OCI-M1 (cell line): Measurements from ENCODE around the gene MAPK13.
"Not testable (repeated sequence)": the region's sequence is repeated elsewhere in the genome, so short reads cannot be mapped to it uniquely, and the experiment has no call there.

Source experiments
- DNase-seq: peaks from one replicate; lab custom pipeline; 2025; lab: John Stamatoyannopoulos, UW

MAPK13 gene

DNA sequence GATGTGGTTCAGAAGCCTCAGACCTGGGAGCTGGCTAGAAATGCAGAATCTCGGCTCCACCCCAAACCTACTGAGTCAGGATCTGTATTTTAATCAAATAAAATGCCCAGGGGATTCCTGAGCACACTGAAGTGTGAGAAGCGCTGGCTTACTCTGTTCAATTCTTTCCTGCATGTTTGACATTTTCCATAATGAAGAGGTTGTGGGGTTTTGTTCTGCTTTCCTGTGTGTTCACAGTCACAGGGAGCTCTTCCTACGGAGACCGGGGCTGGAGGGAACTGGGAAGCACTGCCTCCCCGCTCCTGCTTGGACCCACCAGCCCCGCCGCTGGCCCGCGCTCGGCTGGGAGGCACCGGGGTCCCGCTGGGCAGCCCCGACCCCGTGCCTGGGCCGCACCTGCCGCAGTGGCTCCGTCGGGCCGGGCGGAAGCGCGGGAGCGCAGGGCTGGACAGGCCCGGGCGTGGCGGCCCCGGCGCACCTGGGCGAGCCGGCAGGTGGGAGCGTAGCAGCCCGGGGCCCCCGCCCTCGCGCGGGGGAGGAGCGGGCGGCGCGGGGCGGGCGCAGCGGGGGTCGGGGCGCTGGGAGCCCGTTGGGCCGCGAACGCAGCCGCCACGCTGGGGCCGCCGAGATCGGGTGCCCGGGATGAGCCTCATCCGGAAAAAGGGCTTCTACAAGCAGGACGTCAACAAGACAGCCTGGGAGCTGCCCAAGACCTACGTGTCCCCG is at the start of gene MAPK13:
MAPK13 (plus strand) TSS at position 573 of the 726 bp plus-strand sequence; CDS start at position 643, 70 bp downstream.
- no peak for DNase-seq

DNA sequence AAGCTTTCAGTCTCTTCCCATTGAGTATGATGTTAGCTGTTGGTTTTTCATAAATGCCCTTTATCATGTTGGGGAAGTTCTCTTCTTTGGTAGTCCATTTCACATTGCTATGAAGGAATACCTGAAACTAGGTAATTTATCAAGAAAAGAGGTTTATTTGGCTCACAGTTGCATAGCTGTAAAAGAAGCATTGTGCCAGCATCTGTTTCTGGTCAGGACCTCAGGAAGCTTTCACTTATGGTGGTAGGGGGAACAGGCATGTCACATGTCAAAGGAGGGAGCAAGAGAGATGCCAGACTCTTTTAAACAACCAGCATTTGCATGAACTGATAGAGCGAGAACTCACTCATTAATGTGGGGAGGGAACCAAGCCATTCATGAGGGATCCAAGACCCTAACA is 48.0 kb upstream of the MAPK13 start:
- DNase-seq, result no peak

DNA sequence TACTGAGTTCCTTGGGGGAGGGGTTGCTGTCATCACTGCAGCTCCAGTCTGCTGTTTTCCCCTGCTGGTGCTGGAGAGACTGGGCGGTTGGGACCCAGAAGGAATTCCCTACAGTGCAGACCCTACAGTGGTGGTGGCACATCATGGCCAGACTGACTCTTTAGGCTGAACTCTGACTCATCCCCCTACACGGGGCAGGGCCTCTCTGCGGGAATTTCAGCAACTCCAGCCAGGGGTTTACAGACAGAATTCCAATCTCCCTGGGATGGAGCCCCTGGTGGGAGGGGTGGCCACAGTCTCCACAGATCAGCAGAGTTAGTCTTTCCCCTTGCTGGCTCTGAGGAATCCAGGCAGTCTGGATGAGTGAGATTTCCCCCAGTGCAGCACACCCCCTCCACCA is 46.9 kb upstream of the MAPK13 start:
- DNase-seq, result no peak

DNA sequence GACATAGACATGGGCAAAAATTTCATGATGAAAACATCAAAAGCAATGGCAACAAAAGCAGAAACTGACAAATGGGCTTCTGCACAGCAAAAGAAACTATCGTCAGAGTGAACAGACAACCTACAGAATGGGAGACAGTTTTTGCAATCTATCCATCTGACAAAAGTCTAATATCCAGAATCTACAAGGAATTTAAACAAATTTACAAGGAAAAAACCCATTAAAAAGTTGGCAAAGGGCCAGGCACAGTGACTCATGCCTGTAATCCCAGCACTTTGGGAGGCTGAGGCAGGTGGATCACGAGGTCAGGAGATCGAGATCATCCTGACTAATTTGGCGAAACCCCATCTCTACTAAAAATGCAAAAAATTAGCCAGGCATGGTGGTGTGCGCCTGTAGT is 42.1 kb upstream of the MAPK13 start:
- not testable (repeated sequence) for DNase-seq

DNA sequence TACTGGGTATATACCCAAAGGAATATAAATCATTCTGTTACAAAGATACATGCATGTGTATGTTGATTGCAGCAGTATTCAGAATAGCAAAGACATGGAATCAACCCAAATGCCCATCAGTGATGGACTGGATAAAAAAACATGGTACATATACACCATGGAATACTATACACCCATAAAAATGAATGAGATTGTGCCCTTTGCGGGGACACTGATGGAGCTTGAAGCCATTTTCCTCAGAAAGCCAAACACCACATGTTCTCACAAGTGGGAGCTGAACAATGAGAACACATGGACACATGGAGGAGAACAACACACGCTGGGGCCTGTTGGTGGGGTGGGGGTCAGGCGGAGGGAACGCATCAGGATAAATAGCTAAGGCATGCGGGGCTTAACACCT is 41.3 kb upstream of the MAPK13 start:
- DNase-seq, result no peak

DNA sequence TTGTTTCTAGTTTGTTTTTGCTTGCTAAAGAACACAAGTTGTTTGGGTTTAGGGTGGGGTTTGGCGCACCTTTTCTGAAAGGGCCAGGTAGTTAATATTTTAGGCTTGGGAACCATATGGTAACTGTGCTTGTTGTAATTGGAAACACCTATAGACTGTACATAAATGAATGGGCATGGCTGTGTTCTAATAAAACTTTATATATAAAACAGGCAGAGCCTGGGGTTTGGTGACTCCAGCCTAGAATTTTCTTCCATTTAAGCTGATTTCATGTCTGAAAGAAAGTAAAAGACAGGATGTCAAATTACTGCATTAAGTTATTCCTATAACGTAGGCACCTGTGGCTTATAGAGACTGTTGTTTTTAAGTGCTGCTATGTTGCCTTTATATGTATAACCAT is 36.1 kb upstream of the MAPK13 start:
- no peak for DNase-seq

- peak; percentile 93 for DNase-seq
Observed at GRCh38 chr6:36094753-36095496, 35.4 kb upstream of the MAPK13 start.

DNA sequence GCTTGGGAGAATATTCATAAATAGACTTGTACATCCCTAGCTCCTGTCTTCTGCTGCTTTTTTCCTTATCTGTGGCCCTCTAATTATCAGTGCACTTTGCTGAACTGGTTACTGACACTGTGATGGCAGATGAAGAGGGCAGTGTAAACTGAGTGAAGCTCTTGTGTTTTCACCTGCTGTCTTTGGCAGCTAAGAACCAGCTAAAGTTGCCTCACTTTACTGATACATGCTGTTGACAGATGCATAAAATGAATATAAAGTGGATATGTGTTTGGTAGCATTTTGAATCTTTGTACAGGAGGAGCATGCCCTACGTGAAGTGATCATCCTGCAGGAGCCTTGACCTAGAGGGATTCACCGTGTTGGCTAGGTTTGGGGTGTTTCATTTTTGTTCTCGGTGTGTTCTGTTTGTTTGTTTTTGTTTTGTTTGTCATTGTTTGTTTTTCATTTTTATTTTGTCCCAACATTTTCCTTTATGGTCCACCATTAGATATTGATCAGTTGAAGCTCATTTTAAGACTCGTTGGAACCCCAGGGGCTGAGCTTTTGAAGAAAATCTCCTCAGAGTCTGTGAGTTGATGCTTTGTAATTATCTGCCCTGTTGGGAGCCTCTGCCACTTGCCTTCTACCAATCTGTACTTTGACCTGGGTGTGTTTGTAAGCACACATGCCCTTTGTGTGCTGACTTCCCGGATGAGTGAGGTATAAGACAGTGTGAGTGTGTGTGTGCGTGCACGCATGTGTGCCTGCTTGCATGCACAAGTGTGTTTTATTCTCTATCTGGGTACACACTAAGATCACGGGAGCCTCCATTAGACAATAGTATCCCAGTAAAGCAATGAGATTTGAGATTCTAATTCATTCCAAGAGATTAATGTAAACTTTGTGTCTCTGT is 34.6 kb upstream of the MAPK13 start:
- DNase-seq, result no peak

- DNase-seq, result peak; percentile 66
Observed at GRCh38 chr6:36098253-36098919, 31.9 kb upstream of the MAPK13 start.

GRCh38 chr6:36098920-36099647 is 31.2 kb upstream of the MAPK13 start:
- DNase-seq, result peak; percentile 93

- DNase-seq, result peak; percentile 61
Observed at GRCh38 chr6:36099869-36100483, 30.3 kb upstream of the MAPK13 start.

DNA sequence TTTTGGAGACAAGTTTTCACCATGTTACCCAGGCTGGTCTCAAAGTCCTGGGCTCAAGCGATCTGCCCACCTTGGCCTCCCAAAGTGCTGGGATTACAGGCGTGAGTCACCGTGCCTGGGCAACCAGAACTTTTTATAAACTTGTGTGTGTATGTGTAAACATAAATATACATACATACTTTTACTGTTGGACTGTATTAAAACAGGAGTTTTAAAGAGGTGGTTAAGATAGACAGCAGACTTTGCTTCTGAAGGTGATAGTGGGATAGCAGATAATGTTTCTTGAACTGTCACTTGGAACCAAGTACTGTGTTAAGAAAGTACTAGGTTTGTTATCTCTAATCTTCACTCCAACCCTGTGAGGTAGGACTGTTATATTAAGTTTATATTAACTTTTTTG is 28.6 kb upstream of the MAPK13 start:
- DNase-seq, result no peak

- no peak for DNase-seq
Observed at GRCh38 chr6:36102853-36103252, 27.5 kb upstream of the MAPK13 start.

DNA sequence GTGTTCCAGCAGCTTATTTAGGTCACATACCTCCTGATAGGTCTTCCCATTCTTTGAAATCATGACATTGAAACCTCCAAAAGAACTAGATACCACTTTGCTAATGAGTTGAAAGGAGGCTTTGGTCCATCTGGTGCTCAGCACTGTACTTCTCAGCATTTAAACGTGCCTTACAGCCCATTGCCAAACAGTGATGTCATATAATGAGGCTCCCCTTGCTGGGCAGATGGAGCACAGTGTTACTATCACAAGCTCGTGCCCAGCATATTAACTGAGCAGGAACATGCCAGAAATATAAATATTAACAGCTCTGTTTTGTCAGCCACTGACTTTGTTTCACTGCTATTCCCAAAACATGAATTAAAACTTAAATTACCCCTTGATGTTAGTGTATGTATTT is 25.5 kb upstream of the MAPK13 start:
- no peak for DNase-seq

- no peak for DNase-seq
Observed at GRCh38 chr6:36109092-36109491, 21.2 kb upstream of the MAPK13 start.

DNA sequence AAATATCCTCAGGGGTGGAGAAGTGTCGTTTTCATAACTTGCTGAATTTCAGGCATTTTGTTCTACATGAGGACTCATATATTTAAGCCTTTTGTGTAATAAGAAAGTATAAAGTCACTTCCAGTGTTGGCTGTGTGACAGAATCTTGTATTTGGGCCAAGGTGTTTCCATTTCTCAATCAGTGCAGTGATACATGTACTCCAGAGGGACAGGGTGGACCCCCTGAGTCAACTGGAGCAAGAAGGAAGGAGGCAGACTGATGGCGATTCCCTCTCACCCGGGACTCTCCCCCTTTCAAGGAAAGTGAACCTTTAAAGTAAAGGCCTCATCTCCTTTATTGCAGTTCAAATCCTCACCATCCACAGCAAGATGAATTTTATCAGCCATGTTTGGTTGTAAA is 20.3 kb upstream of the MAPK13 start:
- no peak for DNase-seq

DNA sequence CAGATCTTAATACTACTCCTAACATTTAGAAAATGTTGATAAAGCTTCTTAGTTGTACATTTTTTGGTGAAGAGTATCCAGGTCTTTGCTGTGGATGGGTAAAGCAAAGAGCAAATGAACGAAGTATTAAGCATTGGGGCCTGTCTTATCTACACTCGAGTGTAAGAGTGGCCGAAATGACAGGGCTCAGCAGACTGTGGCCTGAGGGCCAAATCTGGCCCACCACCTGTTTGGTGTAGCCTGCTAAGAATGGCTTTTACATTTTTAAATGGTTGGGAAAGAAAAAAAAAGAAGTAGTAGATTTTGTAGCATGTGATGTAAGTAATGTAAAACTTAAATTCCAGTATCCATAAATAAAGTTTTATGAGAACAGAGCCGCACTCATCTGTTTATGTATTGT is 19.4 kb upstream of the MAPK13 start:
- no peak for DNase-seq

DNA sequence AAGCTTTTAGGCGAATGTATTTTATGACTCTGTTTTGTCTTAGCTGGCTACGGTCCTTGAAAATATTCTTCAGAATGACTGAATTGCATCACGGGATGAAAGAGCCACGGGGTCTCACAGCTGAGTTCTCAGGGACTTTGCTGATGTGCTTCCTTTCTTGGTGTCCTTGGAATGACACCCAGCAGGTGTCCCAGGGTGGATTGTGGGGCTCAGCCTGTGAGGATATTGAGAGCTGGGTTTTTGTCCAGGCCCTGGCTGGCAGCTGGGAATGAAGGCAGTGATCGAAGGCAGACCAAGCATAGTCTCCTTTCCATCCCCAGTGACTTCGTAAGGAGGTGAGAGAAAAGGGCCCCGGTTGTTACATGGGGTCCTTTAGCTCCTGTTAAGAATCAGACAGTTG is 18.8 kb upstream of the MAPK13 start:
- no peak for DNase-seq

- no peak for DNase-seq
Observed at GRCh38 chr6:36113049-36113448, 17.3 kb upstream of the MAPK13 start.

GRCh38 chr6:36113703-36114102 is 16.6 kb upstream of the MAPK13 start:
- no peak for DNase-seq
